Astrocyte of the spinal cord (primary cell): ENCODE measurements around the gene ACTG1.

Source experiments
- DNase-seq: peaks from one replicate; pipeline ENCODE4 v3.0.0; 2011; ENCODE audit warnings: low read depth, low spot score
- H3K4me3 ChIP-seq: 2 replicates; pipeline ENCODE4 v1.5.1; 2011; ENCODE audit warnings: low read depth, mild to moderate bottlenecking, low read length, moderate library complexity
- CTCF ChIP-seq: IDR thresholded peaks from 2 replicates; pipeline ENCODE4 v1.5.1; 2012; ENCODE audit warnings: low read depth, mild to moderate bottlenecking, low read length, inconsistent platforms
- in situ Hi-C: cut with HindIII; loops from 2 replicates; pipeline ENCODE4 v1.10.0; 2017; ENCODE audit warnings: low sequenced_read_pairs

The ACTG1 gene

GRCh38 chr17:81520021-81520901, 7.7 kb upstream of the ACTG1 start:
- no peak for DNase-seq
- in situ Hi-C loops, result no loop called here
- no peak overlapping the region for H3K4me3 ChIP-seq

GRCh38 chr17:81519284-81520020, 6.9 kb upstream of the ACTG1 start:
- no peak for DNase-seq
- peak; percentile 22 for TF ChIP-seq CTCF

More at GRCh38 chr17:81520021-81520901, 7.7 kb upstream of the ACTG1 start:
- no peak for TF ChIP-seq CTCF

GRCh38 chr17:81518785-81519283, 6.2 kb upstream of the ACTG1 start:
- H3K4me3 ChIP-seq, result peak overlapping the region; percentile 22
- in situ Hi-C loops, result loop anchor here (10.0 kb wide), 1 partner anchor 114 kb away; no protein-coding TSS in a partner anchor
- no peak for TF ChIP-seq CTCF
- DNase-seq, result no peak

More at GRCh38 chr17:81519284-81520020, 6.9 kb upstream of the ACTG1 start:
- H3K4me3 ChIP-seq, result peak overlapping the region; percentile 22
- in situ Hi-C loops, result loop anchor here (10.0 kb wide), 1 partner anchor 115 kb away; no protein-coding TSS in a partner anchor

- DNase-seq, result no peak
- in situ Hi-C loops, result loop anchor here (10.0 kb wide), 1 partner anchor 113 kb away; no protein-coding TSS in a partner anchor
- no peak for TF ChIP-seq CTCF
- peak overlapping the region; percentile 22 for H3K4me3 ChIP-seq
These were observed 5.7 kb upstream of the ACTG1 start for GRCh38 chr17:81518113-81518784.

- TF ChIP-seq CTCF, result no peak
- no peak for DNase-seq
- in situ Hi-C loops, result loop anchor here (10.0 kb wide), 1 partner anchor 113 kb away; no protein-coding TSS in a partner anchor
- H3K4me3 ChIP-seq, result no peak overlapping the region
These were observed 4.9 kb upstream of the ACTG1 start for GRCh38 chr17:81517339-81518112.

- in situ Hi-C loops, result loop anchor here (10.0 kb wide), 1 partner anchor 112 kb away; no protein-coding TSS in a partner anchor
These were observed 4.4 kb upstream of the ACTG1 start for GRCh38 chr17:81517009-81517338.

More at GRCh38 chr17:81517009-81517338, 4.4 kb upstream of the ACTG1 start:
- DNase-seq, result no peak
- TF ChIP-seq CTCF, result no peak
- H3K4me3 ChIP-seq, result peak overlapping the region; percentile 72
